DND-41 (cell line): ENCODE measurements around the gene LRPPRC.

Experiments
- ATAC-seq: fragments of 200-7000 bp; cut with Tn5 transposase; 3 replicates; pipeline ENCODE4 v1.9.1; 2021; ENCODE audit warnings: low read depth; ENCODE audit not compliant: insufficient read depth
- DNase-seq: peaks from one replicate; pipeline ENCODE4 v3.0.0-alpha.2; 2020
- H2AFZ ChIP-seq: 2 replicates; pipeline ENCODE4 v1.6.0; 2012; ENCODE audit warnings: low read depth, low read length
- H3K27ac ChIP-seq: 2 replicates; pipeline ENCODE4 v1.5.1; 2012; ENCODE audit warnings: low read length, inconsistent platforms
- H3K27me3 ChIP-seq: fragments of 200-600 bp; sonication (generic); 2 replicates; pipeline ENCODE4 v1.6.0; 2012; ENCODE audit warnings: low read length, mild to moderate bottlenecking, inconsistent platforms; ENCODE audit not compliant: insufficient read depth, poor library complexity
- H3K36me3 ChIP-seq: 2 replicates; pipeline ENCODE4 v1.5.1; 2012; ENCODE audit warnings: low read length, inconsistent platforms; ENCODE audit not compliant: insufficient read depth
- H3K4me1 ChIP-seq: 2 replicates; pipeline ENCODE4 v1.5.1; 2012; ENCODE audit warnings: mild to moderate bottlenecking, low read length; ENCODE audit not compliant: insufficient read depth
- H3K4me2 ChIP-seq: 2 replicates; pipeline ENCODE4 v1.6.0; 2012; ENCODE audit warnings: mild to moderate bottlenecking, moderate library complexity, low read length, inconsistent platforms; ENCODE audit not compliant: insufficient read depth
- H3K4me3 ChIP-seq, 2 experiments: fragments of 200-600 bp in 1 of 2; shearing (Covaris generic) in 1 of 2; 2 replicates each; pipeline ENCODE4 v1.5.1; 2012 to 2016; ENCODE audit warnings: inconsistent platforms in 2 of 2, low read length in 2 of 2, mild to moderate bottlenecking in 2 of 2, low read depth in 1 of 2, moderate library complexity in 1 of 2
- H3K79me2 ChIP-seq: 2 replicates; pipeline ENCODE4 v1.6.0; 2012; ENCODE audit warnings: low read length, inconsistent platforms; ENCODE audit not compliant: insufficient read depth
- H3K9ac ChIP-seq: 2 replicates; pipeline ENCODE4 v1.6.0; 2012; ENCODE audit warnings: low read depth, mild to moderate bottlenecking, inconsistent platforms, low read length, moderate library complexity
- H3K9me3 ChIP-seq: 2 replicates; pipeline ENCODE4 v1.5.1; 2012; ENCODE audit warnings: low read length, moderate library complexity, mild to moderate bottlenecking, inconsistent platforms; ENCODE audit not compliant: insufficient read depth, severe bottlenecking
- H4K20me1 ChIP-seq: 2 replicates; pipeline ENCODE4 v1.6.0; 2012; ENCODE audit warnings: low read length; ENCODE audit not compliant: insufficient read depth
- EZH2 ChIP-seq: IDR thresholded peaks from 3 replicates; pipeline ENCODE4 v1.6.1; 2012; ENCODE audit warnings: borderline replicate concordance, low read depth, mild to moderate bottlenecking, moderate library complexity, low read length, inconsistent platforms; ENCODE audit not compliant: severe bottlenecking
- TF ChIP-seq, protein P1 (sequence below): IDR thresholded peaks from 2 replicates; pipeline ENCODE4 v1.5.1; 2012; ENCODE audit warnings: borderline replicate concordance, low read length, moderate library complexity, mild to moderate bottlenecking; ENCODE audit not compliant: poor library complexity, severe bottlenecking; ENCODE audit errors: extremely low read depth

LRPPRC gene

DNA sequence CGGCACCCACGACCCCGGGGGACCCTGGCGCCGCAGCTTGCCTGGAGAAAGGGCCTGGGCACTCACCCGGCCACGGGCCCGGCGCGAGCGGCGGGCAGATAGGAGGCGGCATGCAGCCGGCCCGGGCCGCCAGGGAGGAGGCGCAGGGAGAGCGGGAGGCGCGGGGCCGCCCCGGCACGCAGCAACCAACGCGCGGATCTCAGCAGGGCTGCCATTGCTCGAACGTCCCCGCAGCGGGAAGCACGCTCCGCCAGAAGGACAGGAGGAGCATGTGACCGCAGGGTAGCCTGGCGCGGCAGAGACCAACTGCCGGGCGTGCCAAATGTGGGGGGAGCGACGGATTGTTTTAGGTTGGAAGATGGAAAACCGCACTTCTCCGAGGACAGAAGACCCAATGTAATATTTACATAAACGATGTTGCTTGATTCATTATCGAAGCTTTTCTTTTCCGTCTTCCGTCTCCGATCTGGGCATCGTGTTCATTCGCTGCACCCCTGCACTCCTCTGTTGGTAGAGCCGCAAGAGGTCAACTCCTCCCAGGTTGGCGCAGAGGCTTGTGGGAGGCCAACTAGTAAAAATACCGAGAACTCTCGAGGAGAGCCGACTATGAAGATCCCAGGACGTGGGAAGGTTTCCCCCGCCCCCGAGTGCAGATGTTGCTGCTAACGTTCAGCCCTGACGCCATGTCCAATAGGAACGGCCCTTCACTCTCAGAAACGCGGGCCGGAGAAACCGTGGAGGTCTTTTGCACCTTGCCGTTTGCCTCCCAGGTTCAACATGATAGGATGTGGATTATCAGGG lies at the start of gene LRPPRC:
TSS of gene LRPPRC (minus strand) at position 257 of the 801 bp plus-strand sequence. CDS start at position 215, 42 bp downstream.
- peaks cover 44% of the 10 kb centered on the region for H4K20me1 ChIP-seq
- peak within 1 kb of the TSS; percentile 92 for H3K9ac ChIP-seq
- peak within 1 kb of the TSS; percentile 92 to 95 for H3K4me3 ChIP-seq
- ATAC-seq = peak; percentile 94
- H3K27me3 ChIP-seq = no peaks in the 10 kb centered on the region
- peak within 1 kb of the TSS; percentile 89 for H3K27ac ChIP-seq
- H3K4me1 ChIP-seq = peaks cover 42% of the 10 kb centered on the region
- H3K79me2 ChIP-seq = peaks cover 49% of the 10 kb centered on the region
- H3K4me2 ChIP-seq = peak within 1 kb of the TSS; percentile 95
- TF ChIP-seq, protein P1, sequence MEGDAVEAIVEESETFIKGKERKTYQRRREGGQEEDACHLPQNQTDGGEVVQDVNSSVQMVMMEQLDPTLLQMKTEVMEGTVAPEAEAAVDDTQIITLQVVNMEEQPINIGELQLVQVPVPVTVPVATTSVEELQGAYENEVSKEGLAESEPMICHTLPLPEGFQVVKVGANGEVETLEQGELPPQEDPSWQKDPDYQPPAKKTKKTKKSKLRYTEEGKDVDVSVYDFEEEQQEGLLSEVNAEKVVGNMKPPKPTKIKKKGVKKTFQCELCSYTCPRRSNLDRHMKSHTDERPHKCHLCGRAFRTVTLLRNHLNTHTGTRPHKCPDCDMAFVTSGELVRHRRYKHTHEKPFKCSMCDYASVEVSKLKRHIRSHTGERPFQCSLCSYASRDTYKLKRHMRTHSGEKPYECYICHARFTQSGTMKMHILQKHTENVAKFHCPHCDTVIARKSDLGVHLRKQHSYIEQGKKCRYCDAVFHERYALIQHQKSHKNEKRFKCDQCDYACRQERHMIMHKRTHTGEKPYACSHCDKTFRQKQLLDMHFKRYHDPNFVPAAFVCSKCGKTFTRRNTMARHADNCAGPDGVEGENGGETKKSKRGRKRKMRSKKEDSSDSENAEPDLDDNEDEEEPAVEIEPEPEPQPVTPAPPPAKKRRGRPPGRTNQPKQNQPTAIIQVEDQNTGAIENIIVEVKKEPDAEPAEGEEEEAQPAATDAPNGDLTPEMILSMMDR = no peak
- TF ChIP-seq EZH2 = no peak
- DNase-seq = peak; percentile 95
- no peaks in the 10 kb centered on the region for H3K9me3 ChIP-seq
- H3K36me3 ChIP-seq = peaks cover 37% of the 10 kb centered on the region
- peak within 1 kb of the TSS; percentile 85 for H2AFZ ChIP-seq

DNA sequence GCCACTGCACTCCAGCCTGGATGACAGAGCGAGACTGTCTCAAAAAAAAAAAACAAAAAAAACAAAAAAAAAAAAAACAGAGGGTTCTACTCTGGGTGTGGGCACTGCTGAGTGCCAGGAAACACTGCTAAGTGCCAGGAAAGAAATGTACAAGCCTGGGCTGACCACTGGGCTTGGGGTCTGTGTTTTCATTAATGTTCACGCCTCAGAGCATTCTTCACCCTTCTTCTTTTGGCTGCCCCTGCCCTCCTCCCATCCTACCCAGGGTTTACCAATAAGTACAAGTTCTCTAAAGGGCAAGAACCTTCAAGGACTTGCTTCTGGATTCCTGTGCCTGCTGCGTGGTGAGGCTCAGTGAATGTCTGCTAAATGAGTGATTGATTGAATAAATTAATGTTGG lies 49.3 kb upstream of the LRPPRC start:
- Histone ChIP-seq H3K9ac (no peak overlapping the region), H3K79me2 (no peaks in the 10 kb centered on the region), H3K4me3 (no peak overlapping the region), H3K27ac (no peak overlapping the region), H3K9me3 (no peaks in the 10 kb centered on the region), H3K36me3 (no peaks in the 10 kb centered on the region), H4K20me1 (no peaks in the 10 kb centered on the region), H3K4me2 (no peak overlapping the region), H2AFZ (no peak overlapping the region), H3K4me1 (peaks cover 6% of the 10 kb centered on the region), H3K27me3 (no peaks in the 10 kb centered on the region)
- ATAC-seq (no peak), DNase-seq (no peak)
- TF ChIP-seq, protein P1 = no peak
- no peak for TF ChIP-seq EZH2

DNA sequence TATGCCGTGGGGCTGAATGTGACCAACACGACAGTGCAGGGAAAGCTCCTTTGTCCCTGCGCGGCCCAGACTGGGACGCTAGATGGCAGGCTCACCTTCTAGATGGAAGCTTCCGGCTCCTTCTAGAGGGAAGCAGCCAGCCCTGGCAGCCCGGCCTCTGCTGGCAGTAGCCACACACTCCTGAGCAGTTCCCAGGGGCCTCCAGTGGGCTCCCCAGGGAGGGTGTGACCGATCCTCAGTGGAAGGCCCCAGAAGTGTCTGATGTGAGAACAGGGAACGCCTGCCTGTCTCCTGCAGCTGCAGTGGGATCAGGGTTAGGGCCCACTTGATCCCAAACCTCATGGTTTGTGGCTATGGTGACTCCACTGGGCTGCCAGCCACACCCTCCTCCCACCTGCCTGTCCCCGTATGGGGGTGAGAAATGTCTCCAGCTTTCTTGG lies 48.5 kb upstream of the LRPPRC start:
- H3K27ac ChIP-seq = peak overlapping the region; percentile 40; the same call in 1 of the 2 replicates
- peak overlapping the region; percentile 44 for H3K4me2 ChIP-seq
- peak overlapping the region; percentile 21; the same call in 1 of the 2 replicates for H3K9ac ChIP-seq
- no peaks in the 10 kb centered on the region for H3K27me3 ChIP-seq
- H3K9me3 ChIP-seq = no peaks in the 10 kb centered on the region
- H4K20me1 ChIP-seq = no peaks in the 10 kb centered on the region
- H2AFZ ChIP-seq = peak overlapping the region; percentile 75
- no peaks in the 10 kb centered on the region for H3K79me2 ChIP-seq
- H3K36me3 ChIP-seq = no peaks in the 10 kb centered on the region
- ATAC-seq (peak; percentile 100), DNase-seq (peak; percentile 85)
- H3K4me1 ChIP-seq = peaks cover 6% of the 10 kb centered on the region
- H3K4me3 ChIP-seq = no peak overlapping the region
- no peak for TF ChIP-seq EZH2
- TF ChIP-seq, protein P1 = peak; percentile 98
